HG02938 (cell line): ENCODE results near the gene ADCY1.

Source experiments
- ATAC-seq: cut with Tn5 transposase; IDR thresholded peaks from one replicate; pipeline ENCODE4 v1.9.1; 2021; ENCODE audit warnings: mild to moderate bottlenecking, moderate library complexity; ENCODE audit not compliant: unreplicated experiment

Gene ADCY1

DNA sequence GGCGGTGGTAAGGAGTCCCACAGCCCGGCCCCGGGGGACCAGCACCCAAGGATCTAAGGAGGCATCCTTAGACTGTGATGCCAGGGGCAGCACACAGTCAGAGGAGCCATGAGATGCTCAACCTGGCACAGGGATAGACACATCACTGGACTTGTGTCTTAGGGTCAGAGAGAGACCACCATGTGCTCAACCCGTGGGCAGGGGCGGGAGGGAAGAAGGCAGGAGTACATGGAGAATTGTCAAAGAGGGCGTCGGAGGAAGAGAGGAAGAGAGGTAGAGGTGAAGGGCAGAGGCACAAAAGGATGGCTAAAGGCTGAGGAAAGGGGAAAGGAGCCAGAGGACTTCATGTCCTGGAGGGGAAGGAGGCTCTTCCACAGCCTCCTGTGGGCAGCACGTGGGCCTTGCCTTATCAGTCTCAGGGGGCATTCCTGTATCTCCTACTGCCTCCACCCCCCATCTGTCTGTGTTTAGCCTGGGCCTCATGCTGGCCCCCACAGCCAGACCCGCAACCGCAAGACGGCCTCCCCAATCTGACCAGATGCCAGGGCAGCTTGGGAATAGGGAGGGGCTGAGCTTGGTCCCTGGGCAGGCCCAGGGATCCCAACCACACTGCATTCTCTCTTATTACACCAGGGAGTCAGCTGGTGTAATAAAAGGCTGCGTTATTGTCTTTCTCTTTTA is 2.2 kb downstream of the ADCY1 start:
- no peak for ATAC-seq

DNA sequence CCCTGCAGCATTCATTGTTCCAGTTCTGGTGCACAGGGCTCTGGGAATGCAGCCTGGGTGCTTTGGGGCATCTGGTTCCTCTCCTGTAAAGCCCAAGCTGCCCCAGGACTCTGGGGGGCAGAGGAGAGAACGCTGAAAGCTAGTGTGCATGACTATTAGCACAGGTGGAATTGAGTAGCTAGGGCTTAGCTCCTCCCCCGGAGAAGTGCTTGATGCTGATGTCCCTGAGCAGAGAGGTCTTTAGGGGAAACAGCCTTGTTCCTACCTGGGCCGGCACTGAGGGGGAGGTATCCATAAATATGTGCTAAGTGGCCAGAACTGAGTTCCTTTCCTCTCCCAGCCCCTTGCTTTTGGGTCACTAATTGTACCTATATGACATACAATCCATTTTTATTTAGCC is 3.9 kb downstream of the ADCY1 start:
- no peak for ATAC-seq

DNA sequence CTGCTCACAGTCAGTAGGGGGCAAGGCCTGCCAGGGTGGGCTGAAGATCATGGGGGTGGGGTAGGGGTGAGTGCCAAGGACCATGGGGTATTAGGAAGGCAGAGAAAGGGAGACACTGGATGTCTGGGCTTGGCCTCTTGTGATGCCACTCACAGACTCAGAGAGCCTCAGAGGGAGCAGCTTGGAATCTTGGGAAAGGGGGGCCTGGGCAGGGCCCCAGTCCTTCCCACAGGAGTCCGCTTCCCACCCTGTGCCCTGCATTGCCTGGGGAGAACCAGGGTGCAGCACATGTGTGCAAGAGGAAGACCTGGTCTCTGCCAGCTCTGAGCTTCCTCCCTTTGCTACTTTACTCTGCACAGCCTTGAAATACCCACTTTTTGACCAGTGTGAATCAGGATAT is 4.3 kb downstream of the ADCY1 start:
- ATAC-seq = no peak

DNA sequence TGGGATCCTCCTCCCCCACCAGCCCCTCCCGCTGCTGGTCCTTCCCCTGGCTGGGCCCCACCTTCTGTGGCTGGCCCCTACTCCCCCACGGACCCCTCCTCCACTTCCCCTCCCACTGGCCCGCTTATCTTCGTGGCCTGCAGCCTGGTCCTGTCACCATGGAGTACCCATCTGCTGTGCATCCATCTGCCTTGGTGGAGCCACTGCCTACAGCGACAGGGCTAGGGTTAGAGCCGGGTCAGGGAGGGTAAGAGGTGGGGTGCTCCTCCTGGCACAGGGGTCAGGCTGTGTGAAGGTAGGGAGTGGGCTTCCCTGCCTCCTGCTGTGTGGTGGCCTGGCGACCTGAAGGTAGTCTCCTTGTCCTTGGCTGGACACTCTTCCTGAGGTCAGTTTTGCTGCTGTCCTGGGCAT is 5.2 kb downstream of the ADCY1 start:
- ATAC-seq = no peak

DNA sequence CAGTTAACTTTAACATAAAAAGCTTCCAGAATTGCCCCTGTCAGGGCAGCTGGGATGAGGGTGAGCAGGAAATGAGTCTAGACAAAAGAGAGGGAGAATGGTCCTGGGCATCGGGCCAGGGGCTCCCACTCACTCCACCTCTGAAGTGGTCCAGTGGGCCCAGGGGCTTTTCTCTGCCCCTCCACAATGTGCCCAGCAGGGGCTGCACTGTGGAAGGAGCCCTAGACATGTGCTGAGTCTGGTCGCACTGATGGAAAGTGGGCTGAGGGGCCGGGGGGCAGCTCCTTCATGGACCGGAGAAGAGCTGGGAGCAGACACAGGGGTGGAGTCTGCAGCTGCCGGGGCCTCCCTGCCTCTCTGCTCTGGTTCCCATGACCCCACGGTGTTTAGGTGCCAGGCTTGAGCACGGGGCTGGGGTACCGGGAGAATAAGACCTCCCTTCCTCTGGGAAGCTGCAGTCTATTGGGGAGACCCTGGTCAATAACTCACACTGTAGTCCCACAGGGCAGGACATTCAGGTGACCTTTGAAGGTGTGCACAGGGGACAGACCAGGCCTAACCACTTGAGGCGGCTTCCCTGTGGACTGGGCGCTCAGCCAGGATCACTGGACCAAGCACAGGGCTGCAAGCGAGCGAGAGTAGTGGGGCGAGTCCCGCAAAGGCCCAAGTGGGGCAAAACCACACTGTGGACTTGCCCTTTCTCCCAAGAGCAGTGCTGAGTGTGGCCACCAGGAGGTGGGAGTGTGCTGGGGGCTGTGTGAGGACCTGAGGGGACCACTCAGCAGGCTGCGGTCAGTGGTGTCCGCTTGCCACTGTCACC is 6.1 kb downstream of the ADCY1 start:
- ATAC-seq = no peak

DNA sequence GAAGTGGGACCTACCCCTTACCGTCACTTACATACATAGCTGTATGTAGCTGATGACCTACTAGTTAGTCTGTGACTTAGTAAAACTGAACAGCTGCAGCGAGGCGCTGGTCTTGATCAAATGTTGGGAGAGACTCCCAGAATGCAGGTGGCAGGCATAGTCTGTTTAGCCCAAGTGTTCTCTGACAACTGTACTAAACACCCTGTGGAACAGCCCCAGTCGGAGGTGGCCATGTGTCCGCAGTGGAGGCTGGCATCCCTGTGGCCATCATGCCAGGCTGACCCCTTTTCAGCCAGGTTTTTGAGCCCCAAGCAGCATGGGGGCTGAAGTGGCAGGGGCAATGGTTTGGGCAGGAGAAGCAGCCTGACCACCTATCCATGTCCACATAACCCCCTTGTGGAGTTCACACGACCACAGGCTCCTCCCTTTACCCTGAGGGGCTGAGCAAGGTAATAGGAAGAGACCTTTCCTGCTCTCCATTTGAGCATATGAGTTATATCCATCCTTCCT is 7.2 kb downstream of the ADCY1 start:
- ATAC-seq = no peak

DNA sequence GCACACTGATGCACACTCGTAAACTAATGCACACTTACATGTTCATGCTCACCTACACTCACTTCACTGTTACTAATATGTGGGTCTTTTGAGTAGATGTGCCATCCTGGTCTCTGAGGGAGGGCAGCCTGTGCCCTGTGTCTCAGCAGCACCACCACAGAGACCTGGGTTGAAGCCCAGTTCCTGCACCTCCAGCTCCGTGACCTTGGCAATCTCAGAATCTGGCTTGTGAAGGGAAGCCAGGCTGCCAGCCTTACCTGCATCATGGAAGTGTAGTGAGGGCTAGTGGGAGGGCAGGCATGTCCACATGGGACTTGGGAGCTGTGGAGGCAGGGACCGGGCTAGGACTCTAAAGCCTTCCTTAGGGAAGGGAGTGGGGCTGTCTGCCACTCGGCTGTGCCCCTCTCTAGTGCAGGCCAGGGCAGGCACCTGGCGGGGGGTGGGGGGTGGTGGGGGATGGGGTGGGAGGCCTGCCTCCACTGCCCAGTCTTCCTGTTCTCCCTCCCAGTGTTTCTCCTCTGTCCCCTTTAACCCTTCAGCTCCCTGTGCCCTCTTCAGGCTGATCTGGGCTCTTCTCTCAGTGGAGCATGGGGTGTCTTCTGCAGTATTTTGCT is 8.1 kb downstream of the ADCY1 start:
- no peak for ATAC-seq

DNA sequence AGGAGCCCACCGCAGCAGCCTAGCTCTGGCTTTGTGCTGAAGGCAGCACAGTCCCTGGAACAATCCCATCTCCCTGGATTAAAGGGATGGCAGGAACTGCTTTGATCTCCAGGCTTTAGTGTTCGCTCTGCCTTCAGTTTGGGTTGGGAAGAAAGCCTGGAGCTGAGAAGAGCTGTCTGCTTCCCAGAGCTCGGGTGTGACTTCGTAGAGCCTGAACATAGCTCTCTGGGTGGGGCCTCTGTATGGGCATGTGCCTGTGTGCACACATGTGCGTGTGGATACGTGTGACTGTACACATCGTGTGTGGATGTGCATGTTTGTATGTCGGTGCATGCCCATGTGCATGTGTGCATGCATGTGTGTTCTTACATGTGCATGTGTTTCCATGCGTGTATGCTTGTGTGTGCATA is 8.7 kb downstream of the ADCY1 start:
- no peak for ATAC-seq

DNA sequence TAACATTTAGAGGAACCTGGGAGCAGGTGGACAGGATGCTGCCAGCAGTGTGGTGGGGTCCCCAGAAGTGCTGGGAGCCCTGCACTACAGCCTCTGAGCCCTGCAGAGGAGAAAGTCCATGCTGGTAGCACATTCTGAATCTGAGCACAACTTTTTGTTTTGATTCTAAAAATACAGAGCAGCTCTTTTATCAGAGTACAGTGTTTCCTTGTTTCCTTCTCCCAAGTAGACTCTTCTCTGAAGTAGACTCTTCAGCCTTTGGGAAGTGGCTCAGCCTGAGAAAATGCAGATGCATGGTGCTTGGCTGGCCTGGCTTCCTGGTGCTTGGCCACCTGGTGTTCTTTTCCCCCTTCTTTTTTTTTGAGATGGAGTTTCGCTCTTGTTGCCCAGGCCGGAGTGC is 9.1 kb downstream of the ADCY1 start:
- no peak for ATAC-seq

DNA sequence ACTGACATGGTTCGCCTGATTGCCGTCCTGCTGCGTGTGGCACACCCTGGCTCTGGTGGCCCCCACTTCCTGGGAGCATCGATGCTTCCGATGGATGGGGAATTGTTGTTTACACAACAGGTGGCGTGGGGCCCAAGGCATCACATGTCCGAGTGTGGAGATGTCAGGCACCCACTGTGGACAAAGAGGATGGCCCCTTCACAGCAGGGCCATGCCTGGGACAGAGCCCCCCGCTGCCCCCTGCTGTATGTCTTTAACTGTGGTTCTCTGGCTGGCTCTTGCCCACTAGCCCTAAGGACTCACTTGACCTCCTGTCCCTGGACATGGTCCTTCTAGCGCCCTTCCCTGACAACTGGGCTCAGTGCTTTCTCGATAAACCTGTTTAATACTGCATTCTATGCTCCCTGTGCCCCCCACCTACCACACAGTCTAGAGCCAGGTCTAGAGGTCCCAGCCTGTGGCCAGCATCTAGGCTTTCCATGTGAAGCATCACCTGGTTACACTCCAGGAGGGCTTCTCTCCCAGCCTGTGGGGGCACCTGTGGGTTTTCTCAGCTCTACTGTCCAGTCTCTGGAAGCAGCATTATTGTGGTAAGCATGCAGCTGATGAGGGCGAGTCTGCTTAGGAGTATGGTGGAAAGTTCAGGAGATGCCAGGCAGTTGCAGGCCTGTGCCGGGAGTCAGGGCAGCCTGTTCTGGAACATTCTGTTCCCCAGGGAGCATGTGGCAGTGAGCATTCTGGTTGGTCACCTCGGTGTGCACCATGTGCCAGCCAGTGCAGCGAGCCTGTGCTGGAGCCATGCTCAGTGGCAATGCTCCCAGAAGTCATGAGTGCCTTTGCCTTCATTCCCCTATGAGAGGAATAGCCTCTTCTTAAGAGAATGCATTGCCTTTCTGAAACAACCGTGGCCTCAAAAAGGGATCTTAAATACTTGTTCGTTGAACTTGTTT is 10.4 kb downstream of the ADCY1 start:
- ATAC-seq = no peak

DNA sequence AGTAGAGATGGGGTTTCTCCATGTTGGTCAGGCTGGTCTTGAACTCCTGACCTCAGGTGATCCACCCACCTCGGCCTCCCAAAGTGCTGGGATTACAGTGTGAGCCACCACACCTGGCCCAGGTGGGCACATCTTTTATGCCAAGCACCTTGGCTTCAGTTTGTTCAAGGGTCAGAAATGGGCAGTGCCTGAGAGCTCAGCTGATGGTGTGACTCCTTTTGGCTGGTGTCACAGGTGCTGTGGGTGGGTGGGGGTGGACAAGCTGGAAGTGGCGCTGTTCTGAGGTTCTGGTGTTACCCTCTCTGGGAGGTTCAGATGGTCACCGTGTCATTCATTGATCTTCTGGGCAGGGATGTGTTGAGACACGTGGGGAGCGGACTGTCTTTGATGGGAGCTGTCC is 11.5 kb downstream of the ADCY1 start:
- no peak for ATAC-seq

DNA sequence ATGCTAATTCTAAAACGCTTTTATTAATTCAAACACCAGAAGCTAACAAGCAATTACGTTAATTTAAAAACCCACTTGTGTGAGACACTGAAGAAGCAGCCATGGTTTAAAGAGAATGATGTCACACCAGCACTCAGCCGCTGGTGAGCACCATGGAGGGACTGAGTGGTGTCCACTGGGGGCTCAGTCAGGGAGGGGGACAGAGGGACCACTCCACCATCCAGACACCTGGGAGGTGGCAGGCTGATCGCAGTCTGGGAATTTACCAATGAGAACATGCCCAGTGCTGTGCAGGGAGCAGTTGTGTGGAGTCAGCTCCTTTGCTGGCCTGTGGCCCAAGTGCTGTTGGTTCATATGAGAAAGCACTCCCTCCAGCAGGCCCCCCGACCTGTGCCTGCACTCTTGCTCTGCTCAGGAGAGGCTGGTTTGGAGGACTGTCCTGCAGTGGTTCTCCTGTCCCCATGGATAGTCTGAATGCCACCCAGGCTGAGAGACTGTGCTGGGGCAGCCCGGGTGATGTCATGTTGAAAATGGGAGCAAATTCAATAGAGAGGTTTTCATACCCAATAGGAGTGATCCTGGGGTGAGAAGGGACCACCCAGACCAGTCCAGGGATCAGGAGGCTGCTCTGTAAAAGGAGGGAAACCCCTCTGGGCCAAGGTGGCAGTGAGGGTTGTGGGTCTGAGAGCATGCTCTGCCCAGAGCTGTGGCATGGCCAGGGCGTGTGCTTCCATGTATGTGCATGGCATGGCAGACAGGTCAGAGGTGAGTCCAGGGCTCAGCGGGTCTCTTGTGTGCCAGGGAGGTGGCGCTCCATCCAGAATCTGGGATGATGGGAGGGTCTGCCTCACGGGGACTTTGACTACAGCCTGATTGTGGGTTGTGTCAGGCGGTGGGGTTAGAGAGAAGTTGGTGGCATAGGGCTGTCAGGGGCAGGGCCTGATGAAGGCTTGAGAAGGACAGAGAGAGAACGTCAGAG is 12.7 kb downstream of the ADCY1 start:
- ATAC-seq = no peak

DNA sequence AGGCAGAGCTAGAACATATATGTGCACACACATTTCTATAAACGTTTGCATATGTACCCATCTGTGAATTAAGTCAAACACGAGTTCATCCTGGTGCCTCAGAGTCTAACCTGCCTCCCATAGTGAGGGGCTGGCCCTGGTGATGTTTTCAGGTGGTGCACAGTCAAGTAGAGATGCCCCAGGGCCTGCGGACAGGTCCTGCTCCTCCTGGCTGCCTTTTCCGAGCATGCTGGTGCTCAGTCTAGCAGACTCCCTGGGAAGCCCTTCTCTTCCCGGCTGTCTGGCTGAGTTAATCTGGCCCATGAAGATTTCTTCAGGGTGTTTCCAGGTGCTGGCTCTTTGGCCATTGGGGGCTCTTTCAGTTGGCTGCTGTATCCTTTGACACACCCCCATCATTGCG is 14.3 kb downstream of the ADCY1 start:
- ATAC-seq = no peak

DNA sequence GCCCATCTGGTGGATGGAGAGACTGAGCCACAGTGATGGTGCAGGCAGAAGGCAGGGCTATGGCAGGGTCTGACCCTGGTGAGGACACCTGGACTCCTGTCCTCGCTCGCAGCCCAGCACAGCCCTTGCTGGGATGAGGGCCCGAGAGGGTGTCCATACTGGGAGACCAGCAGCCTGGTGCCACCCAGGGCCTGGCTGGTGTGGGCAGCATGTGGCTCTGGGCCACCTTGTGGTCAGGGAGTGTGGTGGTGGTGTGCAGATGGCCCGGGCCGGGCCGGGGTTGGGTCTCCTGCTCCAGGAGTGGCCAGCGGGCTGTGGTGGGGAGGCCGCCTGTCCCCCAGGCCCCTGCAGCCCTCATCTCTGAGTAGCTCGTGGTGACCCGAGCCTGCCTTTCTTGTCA is 14.9 kb downstream of the ADCY1 start:
- no peak for ATAC-seq

DNA sequence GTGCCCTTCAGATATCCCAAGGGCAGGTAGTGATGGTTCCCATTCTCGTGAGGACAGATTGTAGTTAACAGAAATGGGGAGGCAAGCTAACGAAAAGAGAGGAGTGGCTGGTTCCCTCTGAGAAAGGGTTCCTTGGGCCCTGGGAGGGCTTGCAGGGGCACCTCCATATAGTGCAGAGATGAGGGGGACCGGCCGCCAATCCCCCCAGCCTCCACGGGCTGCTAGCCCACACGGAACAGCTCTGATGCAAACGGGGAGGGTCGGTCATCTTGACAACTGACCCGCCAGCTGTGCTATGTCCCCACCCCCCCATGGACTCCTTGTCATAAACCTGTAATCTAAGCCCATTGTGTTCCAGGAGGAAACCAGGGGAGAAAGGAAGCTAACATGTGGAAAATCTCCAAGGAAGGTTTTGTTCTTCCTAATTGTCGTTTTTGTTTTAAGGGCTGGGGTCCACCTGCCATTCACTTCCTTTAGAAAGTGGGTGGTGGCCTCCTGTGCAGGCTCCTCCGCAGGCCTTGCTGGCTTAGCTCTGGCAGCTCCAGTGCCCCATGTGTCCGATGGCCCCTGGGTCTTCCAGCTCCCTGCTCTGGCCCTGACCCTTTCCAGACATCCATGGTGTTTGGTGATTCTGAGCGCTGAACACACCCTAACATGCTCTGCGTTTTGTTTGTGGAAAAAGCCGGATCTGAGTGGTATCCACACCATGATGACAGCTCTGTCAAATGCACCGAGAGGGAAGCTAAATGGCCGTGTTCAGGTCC is 15.9 kb downstream of the ADCY1 start:
- ATAC-seq = no peak

DNA sequence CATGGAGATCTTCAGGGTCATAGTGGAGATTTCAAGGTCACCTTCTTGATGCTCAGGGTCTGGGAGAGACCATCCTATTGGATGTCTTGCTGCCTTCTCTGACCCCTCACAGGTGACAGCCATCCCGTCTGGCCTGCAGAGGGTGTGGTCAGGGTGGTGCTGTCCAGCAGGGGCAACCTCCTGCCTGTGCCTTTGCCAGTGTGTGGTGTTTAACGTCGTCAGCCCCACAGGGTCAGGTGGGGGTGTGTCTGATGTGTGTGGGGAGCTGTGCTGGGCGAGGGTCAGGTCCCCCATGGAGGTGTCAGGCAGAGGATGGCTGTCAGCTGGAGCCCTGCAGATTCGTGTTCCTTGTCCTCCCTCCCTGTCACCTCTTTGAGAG is 16.5 kb downstream of the ADCY1 start:
- ATAC-seq = no peak

DNA sequence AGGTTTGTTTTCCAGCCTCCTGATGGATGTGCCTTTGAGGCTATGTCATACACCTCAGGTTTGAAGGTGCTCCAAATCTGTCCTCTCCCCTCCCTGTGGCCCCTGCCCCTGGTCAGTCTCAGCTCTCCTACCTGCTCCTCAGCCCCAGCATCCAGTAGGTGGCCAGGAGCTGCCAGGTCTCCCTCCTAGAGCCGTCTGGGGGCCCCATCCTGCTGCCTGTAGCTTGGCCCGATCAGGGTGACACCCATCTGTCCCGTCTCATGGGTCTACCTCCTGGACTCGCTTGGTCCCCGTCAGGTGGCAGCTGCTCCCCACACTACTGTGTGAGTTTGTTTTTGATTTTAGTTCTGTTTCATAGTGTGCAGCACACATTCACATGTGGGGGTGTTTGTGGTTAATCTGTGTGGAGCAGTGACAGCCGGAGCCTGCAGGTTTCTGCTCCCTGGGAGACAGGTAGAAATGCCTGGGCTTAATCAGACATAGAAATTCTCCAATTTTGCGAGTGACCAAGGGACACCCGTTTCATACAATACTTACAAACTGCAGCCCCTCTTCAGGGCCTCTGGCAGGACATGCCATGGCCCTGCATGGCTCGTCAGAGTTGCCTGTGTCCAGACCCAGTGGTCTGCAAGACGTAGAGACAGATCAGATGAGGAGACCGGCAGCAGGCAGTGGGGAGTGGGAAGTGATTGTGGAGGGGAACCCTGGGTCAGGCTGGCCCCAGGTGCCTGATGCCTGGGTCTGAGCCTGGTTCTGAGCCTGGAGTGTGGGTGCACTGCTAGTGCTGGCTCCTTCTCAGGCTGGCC is 17.1 kb downstream of the ADCY1 start:
- no peak for ATAC-seq
